Astrocyte (in vitro differentiated cells and primary cell): Measurements from ENCODE around the gene MTX1. TPM values are rescaled to one million over a fixed set of nuclear protein-coding genes. Genes with fewer than 3 reads are reported as not detected.
A peak's percentile ranks its signal among the peaks of the same experiment; 100 is the strongest.

ENCODE experiments used
- DNase-seq: peaks from one replicate; pipeline ENCODE4 v3.0.0-alpha.2; 2010; ENCODE audit warnings: low read depth
- FAIRE-seq: peaks from 2 replicates; lab custom pipeline; 2011; peaks lifted over from hg19 to GRCh38; lab: Jason Lieb, UNC
- H2AFZ ChIP-seq: 2 replicates; pipeline ENCODE4 v1.6.0; 2012; ENCODE audit warnings: low read depth, low read length, inconsistent platforms
- H3K27ac ChIP-seq: 2 replicates; pipeline ENCODE4 v1.5.1; 2011; ENCODE audit warnings: low read depth, low read length, inconsistent platforms
- H3K27me3 ChIP-seq: 2 replicates; pipeline ENCODE4 v1.6.0; 2011; ENCODE audit warnings: low read length, inconsistent platforms; ENCODE audit not compliant: insufficient read depth
- H3K36me3 ChIP-seq: 2 replicates; pipeline ENCODE4 v1.5.1; 2011; ENCODE audit warnings: low read length, inconsistent platforms; ENCODE audit not compliant: insufficient read depth
- H3K4me1 ChIP-seq: 2 replicates; pipeline ENCODE4 v1.5.1; 2011; ENCODE audit warnings: low read length, inconsistent platforms; ENCODE audit not compliant: insufficient read depth
- H3K4me2 ChIP-seq: 2 replicates; pipeline ENCODE4 v1.6.0; 2012; ENCODE audit warnings: low read length, inconsistent platforms
- H3K4me3 ChIP-seq: 2 replicates; pipeline ENCODE4 v1.5.1; 2011; ENCODE audit warnings: low read depth, mild to moderate bottlenecking, low read length, inconsistent platforms; ENCODE audit not compliant: insufficient read depth
- H3K79me2 ChIP-seq: 2 replicates; pipeline ENCODE4 v1.6.0; 2012; ENCODE audit warnings: mild to moderate bottlenecking, low read length, inconsistent platforms; ENCODE audit not compliant: insufficient read depth
- H3K9ac ChIP-seq: 2 replicates; pipeline ENCODE4 v1.6.0; 2012; ENCODE audit warnings: mild to moderate bottlenecking, low read length, inconsistent platforms
- H3K9me3 ChIP-seq: 2 replicates; pipeline ENCODE4 v1.5.1; 2012; ENCODE audit warnings: low read depth, mild to moderate bottlenecking, low read length, inconsistent platforms; ENCODE audit not compliant: insufficient read depth
- H4K20me1 ChIP-seq: 2 replicates; pipeline ENCODE4 v1.6.0; 2012; ENCODE audit warnings: low read length, inconsistent platforms; ENCODE audit not compliant: insufficient read depth
- H3K27ac Mint-ChIP-seq: one replicate; pipeline ENCODE4 v1.8.0; 2021; ENCODE audit warnings: mild to moderate bottlenecking, mixed read lengths; ENCODE audit not compliant: unreplicated experiment
- H3K27me3 Mint-ChIP-seq: one replicate; pipeline ENCODE4 v1.8.0; 2021; ENCODE audit warnings: low read depth, mixed read lengths; ENCODE audit not compliant: unreplicated experiment
- H3K36me3 Mint-ChIP-seq: one replicate; pipeline ENCODE4 v1.8.0; 2021; ENCODE audit warnings: low read depth, mixed read lengths; ENCODE audit not compliant: unreplicated experiment
- H3K4me1 Mint-ChIP-seq: one replicate; pipeline ENCODE4 v1.8.0; 2021; ENCODE audit warnings: low read depth, mixed read lengths; ENCODE audit not compliant: unreplicated experiment
- H3K4me3 Mint-ChIP-seq: one replicate; pipeline ENCODE4 v1.8.0; 2021; ENCODE audit warnings: mild to moderate bottlenecking, moderate library complexity, mixed read lengths; ENCODE audit not compliant: unreplicated experiment
- H3K9me3 Mint-ChIP-seq: one replicate; pipeline ENCODE4 v1.8.0; 2021; ENCODE audit warnings: mild to moderate bottlenecking, mixed read lengths; ENCODE audit not compliant: unreplicated experiment
- CTCF ChIP-seq: IDR thresholded peaks from 2 replicates; pipeline ENCODE4 v1.5.1; 2011; ENCODE audit warnings: low read depth, mild to moderate bottlenecking, inconsistent platforms, low read length, moderate library complexity; ENCODE audit not compliant: insufficient read depth
- EZH2 ChIP-seq: IDR thresholded peaks from 2 replicates; pipeline ENCODE4 v1.6.1; 2012; ENCODE audit warnings: mild to moderate bottlenecking, low read length, inconsistent platforms; ENCODE audit not compliant: insufficient read depth
- total RNA-seq: library from RNA; stranded (reverse); gene quantifications from 2 replicates; pipeline ENCODE4 v1.2.1, GENCODE V29; 2021

Gene MTX1
- total RNA-seq, 1 donor from 2014 or later: 41.8 TPM

- Mint-ChIP-seq H3K4me3 (peak overlapping the region; percentile 87), H3K36me3 (peaks cover 13% of the 10 kb centered on the region), H3K9me3 (no peaks in the 10 kb centered on the region), H3K27ac (peak overlapping the region; percentile 100), H3K27me3 (no peaks in the 10 kb centered on the region), H3K4me1 (peaks cover 12% of the 10 kb centered on the region)
- TF ChIP-seq CTCF (peak; percentile 89), EZH2 (no peak)
- Histone ChIP-seq H3K9me3 (no peaks in the 10 kb centered on the region), H3K79me2 (peaks cover 21% of the 10 kb centered on the region), H4K20me1 (peaks cover 20% of the 10 kb centered on the region), H3K9ac (peak overlapping the region; percentile 100), H3K36me3 (no peaks in the 10 kb centered on the region), H3K4me3 (peak overlapping the region; percentile 56), H3K27me3 (no peaks in the 10 kb centered on the region), H3K27ac (peak overlapping the region; percentile 73), H3K4me2 (peak overlapping the region; percentile 96), H3K4me1 (peaks cover 20% of the 10 kb centered on the region), H2AFZ (peak overlapping the region; percentile 55)
- DNase-seq (peak; percentile 59), FAIRE-seq (no peak)
These were observed 1.3 kb upstream of the MTX1 start for GRCh38 chr1:155206891-155207805.

GRCh38 chr1:155207806-155208540 is 522 bp upstream of the MTX1 start, which contains the start of gene THBS3:
TSS of gene THBS3 (minus strand) at chr1:155207897. CDS start at chr1:155207876, 21 bp downstream.
- Mint-ChIP-seq H3K4me3 (peak within 1 kb of the TSS; percentile 87), H3K9me3 (no peaks in the 10 kb centered on the region), H3K27ac (peak within 1 kb of the TSS; percentile 100), H3K36me3 (peaks cover 9% of the 10 kb centered on the region), H3K27me3 (no peaks in the 10 kb centered on the region), H3K4me1 (peaks cover 12% of the 10 kb centered on the region)
- peak within 1 kb of the TSS; percentile 99 for H3K27ac ChIP-seq
- H3K79me2 ChIP-seq: peaks cover 21% of the 10 kb centered on the region
- H3K4me1 ChIP-seq: peaks cover 20% of the 10 kb centered on the region
- H2AFZ ChIP-seq: peak within 1 kb of the TSS; percentile 78
- TF ChIP-seq CTCF (no peak), EZH2 (no peak)
- H3K9ac ChIP-seq: peak within 1 kb of the TSS; percentile 100
- H3K27me3 ChIP-seq: no peaks in the 10 kb centered on the region
- H4K20me1 ChIP-seq: peaks cover 14% of the 10 kb centered on the region
- H3K4me3 ChIP-seq: peak within 1 kb of the TSS; percentile 100
- peak within 1 kb of the TSS; percentile 96 for H3K4me2 ChIP-seq
- DNase-seq: peak; percentile 30
- no peaks in the 10 kb centered on the region for H3K36me3 ChIP-seq
- no peaks in the 10 kb centered on the region for H3K9me3 ChIP-seq
- no peak for FAIRE-seq
